Skeletal muscle tissue (tissue), 4 donors: ENCODE measurements around the gene CTF1. TPM values are rescaled to one million over a fixed set of nuclear protein-coding genes. Genes with fewer than 3 reads are reported as not detected.
A peak's percentile ranks its signal among the peaks of the same experiment; 100 is the strongest.
"Not testable (repeated sequence)": the region's sequence is repeated elsewhere in the genome, so short reads cannot be mapped to it uniquely, and the experiment has no call there.

ENCODE experiments used
- H3K27ac ChIP-seq: one replicate; pipeline ENCODE4 v1.7.0; 2013; ENCODE audit warnings: mild to moderate bottlenecking, low read depth, low read length, inconsistent platforms
- H3K27me3 ChIP-seq, 3 donors: one replicate each; pipeline ENCODE4 v1.7.0; 2013; ENCODE audit warnings: low read length in 3 of 3; ENCODE audit not compliant: control insufficient read depth in 3 of 3, insufficient read depth in 3 of 3
- H3K36me3 ChIP-seq, 3 donors: one replicate each; pipeline ENCODE4 v1.7.0; 2013; ENCODE audit warnings: low read length in 3 of 3; ENCODE audit not compliant: control insufficient read depth in 3 of 3, insufficient read depth in 3 of 3
- H3K4me1 ChIP-seq, 3 donors: one replicate each; pipeline ENCODE4 v1.7.0; 2013; ENCODE audit warnings: low read length in 3 of 3, mild to moderate bottlenecking in 3 of 3; ENCODE audit not compliant: control insufficient read depth in 3 of 3, insufficient read depth in 3 of 3
- H3K4me3 ChIP-seq, 3 donors: one replicate each; pipeline ENCODE4 v1.7.0; 2013; ENCODE audit warnings: low read length in 3 of 3
- H3K9ac ChIP-seq, 3 donors: one replicate each; pipeline ENCODE4 v1.7.0; 2013; ENCODE audit warnings: low read length in 3 of 3, mild to moderate bottlenecking in 3 of 3, moderate library complexity in 2 of 3, low read depth in 1 of 3
- H3K9me3 ChIP-seq, 3 donors: one replicate each; pipeline ENCODE4 v1.7.0; 2013; ENCODE audit warnings: low read length in 3 of 3; ENCODE audit not compliant: control insufficient read depth in 3 of 3
- total RNA-seq: library from RNA; depleted of rRNA; stranded (reverse); fragments of >200 nt; gene quantifications from one replicate; pipeline ENCODE4 v1.2.3, GENCODE V29; 2014
- donor health status: Osteomylitis.

The CTF1 gene
- total RNA-seq, 1 donor from 2014 or later = 0.52 TPM

DNA sequence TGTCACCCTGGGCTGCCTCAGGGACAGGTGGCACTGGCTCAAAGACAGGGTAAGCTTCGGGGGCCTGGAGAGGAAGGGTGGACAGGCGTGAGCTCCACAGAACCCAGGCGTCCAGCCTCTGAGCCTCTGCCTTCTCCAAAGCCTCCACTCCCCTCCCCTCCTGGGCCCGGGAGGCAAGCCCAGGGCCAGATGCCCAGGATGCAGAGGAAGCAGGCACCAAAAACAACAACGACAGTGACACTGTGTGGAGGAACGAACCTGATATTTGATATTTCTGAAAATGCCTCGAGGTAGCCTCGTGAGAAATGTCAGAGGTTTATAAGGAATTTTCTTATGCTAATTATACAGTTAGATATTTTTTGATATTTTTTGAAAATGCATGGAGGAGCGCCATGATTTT, 8.5 kb upstream of the CTF1 start:
- H3K9me3 ChIP-seq = no peaks in the 10 kb centered on the region
- H3K4me1 ChIP-seq = peaks cover 2 to 6% (median 4%) of the 10 kb centered on the region in 3 donors
- no peak overlapping the region for H3K4me3 ChIP-seq
- no peak overlapping the region for H3K27ac ChIP-seq
- no peak overlapping the region for H3K9ac ChIP-seq
- peaks cover 18 to 39% (median 18%) of the 10 kb centered on the region in 3 donors for H3K36me3 ChIP-seq
- no peaks in the 10 kb centered on the region for H3K27me3 ChIP-seq

- Histone ChIP-seq H3K4me1 (peaks cover 8 to 12% (median 11%) of the 10 kb centered on the region in 3 donors), H3K9me3 (no peaks in the 10 kb centered on the region), H3K4me3 (no peak overlapping the region), H3K27ac (no peak overlapping the region), H3K27me3 (no peaks in the 10 kb centered on the region), H3K36me3 (peaks cover 18 to 39% (median 18%) of the 10 kb centered on the region in 3 donors), H3K9ac (no peak overlapping the region)
Measured at GRCh38 chr16:30888856-30889499, 7.4 kb upstream of the CTF1 start.

DNA sequence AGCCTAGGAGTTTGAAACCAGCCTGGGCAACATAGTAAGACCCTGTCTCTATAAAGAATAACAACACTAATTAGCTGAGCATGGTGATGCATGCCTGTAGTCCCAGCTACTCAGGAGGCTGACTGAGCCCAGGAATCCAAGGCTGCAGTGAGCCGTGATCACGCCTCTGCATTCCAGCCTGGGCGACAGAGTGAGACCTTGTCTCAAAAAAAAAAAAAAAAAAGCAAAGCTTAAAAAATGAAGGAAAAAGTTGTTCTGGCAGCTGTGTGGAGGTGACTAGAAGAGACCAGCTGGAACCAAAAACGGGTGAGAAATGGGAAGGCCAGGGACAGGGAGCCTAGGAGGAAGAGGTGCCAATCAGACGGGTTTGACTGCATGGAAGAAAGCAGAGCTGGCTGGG, 6.7 kb upstream of the CTF1 start:
- no peak overlapping the region for H3K4me3 ChIP-seq
- H3K4me1 ChIP-seq = peaks cover 14 to 18% (median 16%) of the 10 kb centered on the region in 3 donors
- no peak overlapping the region for H3K27ac ChIP-seq
- H3K9ac ChIP-seq = no peak overlapping the region
- H3K27me3 ChIP-seq = no peaks in the 10 kb centered on the region
- no peaks in the 10 kb centered on the region for H3K9me3 ChIP-seq
- H3K36me3 ChIP-seq = peaks cover 18 to 38% (median 18%) of the 10 kb centered on the region in 3 donors

DNA sequence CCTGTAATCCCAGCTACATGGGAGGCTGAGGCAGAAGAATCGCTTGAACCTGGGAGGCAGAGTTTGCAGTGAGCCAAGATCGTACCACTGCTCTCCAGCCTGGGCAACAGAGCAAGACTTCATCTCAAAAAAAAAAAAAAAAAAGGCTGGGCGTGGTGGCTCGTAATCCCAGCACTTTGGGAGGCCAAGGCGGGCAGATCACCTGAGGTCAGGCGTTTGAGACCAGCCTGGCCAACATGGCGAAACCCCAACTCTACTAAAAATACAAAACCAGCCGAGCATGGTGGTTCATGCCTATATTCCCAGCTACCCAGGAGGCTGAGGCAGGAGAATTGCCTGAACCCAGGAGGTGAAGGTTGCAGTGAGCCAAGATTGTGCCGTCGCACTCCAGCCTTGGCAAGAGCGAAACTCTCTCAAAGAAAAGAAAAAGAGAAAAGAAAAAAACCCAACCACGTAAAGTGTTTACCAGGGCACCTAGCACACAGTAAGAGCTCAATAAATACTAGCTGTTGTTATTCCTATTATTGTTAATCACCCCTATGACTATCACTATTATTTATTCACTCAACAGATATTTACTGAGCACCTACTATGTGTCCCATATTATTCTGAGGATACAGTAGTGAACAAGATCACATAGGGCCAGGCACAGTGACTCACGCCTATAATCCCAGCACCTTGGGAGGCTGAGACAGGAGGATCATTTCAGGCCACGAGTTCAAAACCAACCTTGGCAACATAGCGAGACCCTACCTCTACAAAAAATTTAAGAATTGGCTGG, 5.2 kb upstream of the CTF1 start:
- H3K4me3 ChIP-seq, H3K9ac ChIP-seq, H3K27me3 ChIP-seq, H3K9me3 ChIP-seq, H3K27ac ChIP-seq: not testable (repeated sequence)
- Histone ChIP-seq H3K4me1 (peaks cover 26 to 33% (median 26%) of the 10 kb centered on the region in 3 donors), H3K36me3 (peaks cover 17 to 29% (median 18%) of the 10 kb centered on the region in 3 donors)

GRCh38 chr16:30892670-30893416, 3.6 kb upstream of the CTF1 start:
- no peaks in the 10 kb centered on the region for H3K9me3 ChIP-seq

GRCh38 chr16:30893417-30893743, 3.0 kb upstream of the CTF1 start:
- Histone ChIP-seq H3K9me3 (no peaks in the 10 kb centered on the region), H3K36me3 (peaks cover 9 to 20% (median 9%) of the 10 kb centered on the region in 3 donors), H3K4me1 (peaks cover 30 to 42% (median 31%) of the 10 kb centered on the region in 3 donors), H3K27ac (peak overlapping the region; percentile 71), H3K9ac (peak overlapping the region; percentile 89 to 96 (median 90)), H3K4me3 (peak overlapping the region; percentile 90 to 96 (median 91)), H3K27me3 (no peaks in the 10 kb centered on the region)

More at GRCh38 chr16:30892670-30893416, 3.6 kb upstream of the CTF1 start:
- Histone ChIP-seq H3K27ac (peak overlapping the region; percentile 71), H3K4me1 (peaks cover 30 to 42% (median 31%) of the 10 kb centered on the region in 3 donors), H3K27me3 (no peaks in the 10 kb centered on the region), H3K4me3 (peak overlapping the region; percentile 90 to 96 (median 91)), H3K9ac (peak overlapping the region; percentile 89 to 96 (median 90)), H3K36me3 (peaks cover 9 to 22% (median 10%) of the 10 kb centered on the region in 3 donors)

GRCh38 chr16:30893744-30894539, 2.5 kb upstream of the CTF1 start, which contains the start of gene BCL7C:
Gene BCL7C, minus strand, starts transcription at chr16:30894077. Its CDS starts 133 bp downstream, at chr16:30893944.
- no peaks in the 10 kb centered on the region for H3K27me3 ChIP-seq
- peaks cover 4 to 16% (median 4%) of the 10 kb centered on the region in 3 donors for H3K36me3 ChIP-seq
- H3K9me3 ChIP-seq = no peaks in the 10 kb centered on the region
- H3K27ac ChIP-seq = peak within 1 kb of the TSS; percentile 86
- peaks cover 30 to 44% (median 31%) of the 10 kb centered on the region in 3 donors for H3K4me1 ChIP-seq
- peak within 1 kb of the TSS; percentile 89 to 96 (median 90) for H3K9ac ChIP-seq
- peak within 1 kb of the TSS; percentile 90 to 96 (median 91) for H3K4me3 ChIP-seq

DNA sequence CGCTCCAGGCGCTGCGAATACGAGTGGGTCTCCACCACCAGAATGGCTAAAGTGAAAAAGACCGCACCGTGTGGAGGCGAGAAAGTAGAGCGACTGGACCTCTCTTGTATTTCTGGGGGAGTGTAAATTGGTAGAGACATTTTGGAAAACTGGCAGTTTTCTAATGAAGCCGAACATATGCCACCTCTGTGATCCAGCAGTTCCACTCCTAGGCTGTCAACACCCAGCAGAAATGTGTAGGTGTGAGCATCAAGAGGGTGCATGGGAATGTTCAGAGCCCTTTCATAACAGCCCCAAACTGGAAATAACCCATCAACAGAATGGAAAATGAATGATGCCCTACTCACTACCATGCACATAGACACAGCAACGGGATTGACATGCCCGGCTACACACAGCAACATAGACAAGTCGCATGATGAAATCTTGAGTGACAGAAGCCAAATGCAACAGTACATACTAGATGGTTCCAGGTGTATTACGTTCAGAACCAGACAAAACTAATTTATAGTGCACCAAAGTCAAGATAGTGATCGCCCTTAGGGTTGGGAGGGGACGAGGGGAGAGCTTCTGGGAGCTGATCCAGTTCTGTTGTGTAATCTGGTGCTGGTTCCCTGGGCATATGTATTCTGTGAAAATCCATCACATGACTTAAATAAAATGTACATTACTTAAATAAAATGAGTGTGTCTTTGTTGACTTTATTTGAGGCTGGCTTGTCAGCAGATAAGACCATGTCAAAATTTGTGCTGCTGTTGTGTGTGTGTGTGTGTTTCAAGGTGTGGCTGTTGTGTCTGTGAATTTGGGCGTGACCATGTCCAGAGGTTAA, 1.7 kb upstream of the CTF1 start:
- peaks cover 0 to 13% (median 0%) of the 10 kb centered on the region in 3 donors for H3K36me3 ChIP-seq
- H3K9me3 ChIP-seq = no peaks in the 10 kb centered on the region
- peak overlapping the region; percentile 85 to 96 (median 85) for H3K9ac ChIP-seq
- H3K27ac ChIP-seq = peak overlapping the region; percentile 86
- peak overlapping the region; percentile 72 to 89 (median 88) for H3K4me3 ChIP-seq
- H3K27me3 ChIP-seq = no peaks in the 10 kb centered on the region
- H3K4me1 ChIP-seq = peaks cover 30 to 45% (median 31%) of the 10 kb centered on the region in 3 donors
